Mesenchymal stem cell (in vitro differentiated cells and primary cell): ENCODE data around the gene EML4. TPM values are rescaled to one million over a fixed set of nuclear protein-coding genes. Genes with fewer than 3 reads are reported as not detected.
A peak's percentile ranks its signal among the peaks of the same experiment; 100 is the strongest.

ENCODE experiments used
- DNase-seq: peaks from one replicate; pipeline ENCODE4 v3.0.0-alpha.2; 2013
- H2AFZ ChIP-seq: one replicate; pipeline ENCODE4 v1.6.1; 2013; ENCODE audit warnings: low read depth, mild to moderate bottlenecking, control low read depth, inconsistent platforms, low read length, moderate library complexity
- H2AK5ac ChIP-seq: 2 replicates; pipeline ENCODE4 v1.6.1; 2013; ENCODE audit warnings: low read length, moderate library complexity, mild to moderate bottlenecking, inconsistent platforms; ENCODE audit not compliant: severe bottlenecking
- H2BK120ac ChIP-seq: one replicate; pipeline ENCODE4 v1.6.1; 2013; ENCODE audit warnings: low read depth, mild to moderate bottlenecking, inconsistent platforms, low read length, moderate library complexity
- H2BK12ac ChIP-seq, 2 experiments: one replicate each; pipeline ENCODE4 v1.6.1; 2013; ENCODE audit warnings: inconsistent platforms in 2 of 2, low read length in 2 of 2, mild to moderate bottlenecking in 2 of 2, moderate library complexity in 2 of 2, control low read depth in 1 of 2
- H2BK15ac ChIP-seq: one replicate; pipeline ENCODE4 v1.6.1; 2013; ENCODE audit warnings: mild to moderate bottlenecking, low read depth, inconsistent platforms; ENCODE audit not compliant: poor library complexity, severe bottlenecking
- H2BK5ac ChIP-seq: 2 replicates; pipeline ENCODE4 v1.6.1; 2013; ENCODE audit warnings: low read depth, mild to moderate bottlenecking, low read length, control low read depth, inconsistent platforms; ENCODE audit not compliant: poor library complexity, severe bottlenecking
- H3K14ac ChIP-seq, 2 experiments: one replicate each; pipeline ENCODE4 v1.6.1; 2013; ENCODE audit warnings: inconsistent platforms in 2 of 2, low read length in 2 of 2, control low read depth in 1 of 2, mild to moderate bottlenecking in 1 of 2, moderate library complexity in 1 of 2
- H3K18ac ChIP-seq, 2 experiments: one replicate each; pipeline ENCODE4 v1.6.1; 2013; ENCODE audit warnings: inconsistent platforms in 2 of 2, low read length in 2 of 2, control low read depth in 1 of 2, low read depth in 1 of 2, mild to moderate bottlenecking in 1 of 2
- H3K23ac ChIP-seq, 2 experiments: one replicate each; pipeline ENCODE4 v1.6.1; 2013; ENCODE audit warnings: inconsistent platforms in 2 of 2, low read length in 2 of 2, mild to moderate bottlenecking in 2 of 2, moderate library complexity in 2 of 2, control low read depth in 1 of 2
- H3K27ac ChIP-seq: 2 replicates; pipeline ENCODE4 v1.5.1; 2013; ENCODE audit warnings: mild to moderate bottlenecking, moderate library complexity, low read length, control low read depth, inconsistent platforms; ENCODE audit not compliant: poor library complexity, severe bottlenecking
- H3K27me3 ChIP-seq, 2 experiments: 2 replicates each; pipeline versions ENCODE4 v1.6.1 to v1.7.0; 2013; ENCODE audit warnings: low read length in 2 of 2, mild to moderate bottlenecking in 2 of 2, moderate library complexity in 2 of 2, control low read depth in 1 of 2, inconsistent platforms in 1 of 2; ENCODE audit not compliant: control insufficient read depth in 1 of 2, insufficient read depth in 1 of 2
- H3K36me3 ChIP-seq, 2 experiments: 2 replicates each; pipeline versions ENCODE4 v1.6.1 to v1.7.0; 2013; ENCODE audit warnings: low read length in 2 of 2, control low read depth in 1 of 2, inconsistent platforms in 1 of 2, low read depth in 1 of 2, mild to moderate bottlenecking in 1 of 2; ENCODE audit not compliant: insufficient read depth in 2 of 2, control insufficient read depth in 1 of 2
- H3K4ac ChIP-seq, 2 experiments: one replicate each; pipeline ENCODE4 v1.6.1; 2013; ENCODE audit warnings: inconsistent platforms in 2 of 2, low read length in 2 of 2, mild to moderate bottlenecking in 2 of 2, moderate library complexity in 2 of 2, control low read depth in 1 of 2, low read depth in 1 of 2
- H3K4me1 ChIP-seq: 2 replicates; pipeline ENCODE4 v1.6.1; 2013; ENCODE audit warnings: low read depth, low read length, control low read depth; ENCODE audit not compliant: control insufficient read depth, insufficient read depth
- H3K4me2 ChIP-seq: 2 replicates; pipeline ENCODE4 v1.6.1; 2013; ENCODE audit warnings: low read length, mild to moderate bottlenecking, inconsistent platforms; ENCODE audit not compliant: poor library complexity, severe bottlenecking
- H3K4me3 ChIP-seq, 2 experiments: 2 replicates each; pipeline versions ENCODE4 v1.5.1 to v1.7.0; 2013; ENCODE audit warnings: low read length in 2 of 2, mild to moderate bottlenecking in 2 of 2, control low read depth in 1 of 2, low read depth in 1 of 2; ENCODE audit not compliant: insufficient read depth in 1 of 2
- H3K79me1 ChIP-seq: replicated peaks from 2 replicates; pipeline ENCODE4 v1.6.1; 2013; ENCODE audit warnings: mild to moderate bottlenecking, control low read depth, low read length, inconsistent platforms; ENCODE audit not compliant: poor library complexity, severe bottlenecking
- H3K9ac ChIP-seq: 2 replicates; pipeline ENCODE4 v1.7.0; 2013; ENCODE audit warnings: mild to moderate bottlenecking, low read length, moderate library complexity
- H3K9me3 ChIP-seq: 2 replicates; pipeline ENCODE4 v1.7.0; 2013; ENCODE audit warnings: mild to moderate bottlenecking, low read length; ENCODE audit not compliant: control insufficient read depth
- H4K8ac ChIP-seq: one replicate; pipeline ENCODE4 v1.6.1; 2013; ENCODE audit warnings: inconsistent platforms, mild to moderate bottlenecking, low read length, moderate library complexity
- H4K91ac ChIP-seq: one replicate; pipeline ENCODE4 v1.6.1; 2013; ENCODE audit warnings: mild to moderate bottlenecking, low read length, inconsistent platforms
- WGBS: methylation state at CpG from one replicate; pipeline ENCODE4 v1.1.7; 2013; ENCODE audit warnings: mixed read lengths; 5-methylcytosine and 5-hydroxymethylcytosine counted together
- polyA plus RNA-seq, 2 experiments: library from polyadenylated mRNA; stranded (reverse); fragments of 200-250 nt; gene quantifications; one replicate each; pipeline ENCODE4 v1.2.3, GENCODE V29; 2013

The EML4 gene, protein sequence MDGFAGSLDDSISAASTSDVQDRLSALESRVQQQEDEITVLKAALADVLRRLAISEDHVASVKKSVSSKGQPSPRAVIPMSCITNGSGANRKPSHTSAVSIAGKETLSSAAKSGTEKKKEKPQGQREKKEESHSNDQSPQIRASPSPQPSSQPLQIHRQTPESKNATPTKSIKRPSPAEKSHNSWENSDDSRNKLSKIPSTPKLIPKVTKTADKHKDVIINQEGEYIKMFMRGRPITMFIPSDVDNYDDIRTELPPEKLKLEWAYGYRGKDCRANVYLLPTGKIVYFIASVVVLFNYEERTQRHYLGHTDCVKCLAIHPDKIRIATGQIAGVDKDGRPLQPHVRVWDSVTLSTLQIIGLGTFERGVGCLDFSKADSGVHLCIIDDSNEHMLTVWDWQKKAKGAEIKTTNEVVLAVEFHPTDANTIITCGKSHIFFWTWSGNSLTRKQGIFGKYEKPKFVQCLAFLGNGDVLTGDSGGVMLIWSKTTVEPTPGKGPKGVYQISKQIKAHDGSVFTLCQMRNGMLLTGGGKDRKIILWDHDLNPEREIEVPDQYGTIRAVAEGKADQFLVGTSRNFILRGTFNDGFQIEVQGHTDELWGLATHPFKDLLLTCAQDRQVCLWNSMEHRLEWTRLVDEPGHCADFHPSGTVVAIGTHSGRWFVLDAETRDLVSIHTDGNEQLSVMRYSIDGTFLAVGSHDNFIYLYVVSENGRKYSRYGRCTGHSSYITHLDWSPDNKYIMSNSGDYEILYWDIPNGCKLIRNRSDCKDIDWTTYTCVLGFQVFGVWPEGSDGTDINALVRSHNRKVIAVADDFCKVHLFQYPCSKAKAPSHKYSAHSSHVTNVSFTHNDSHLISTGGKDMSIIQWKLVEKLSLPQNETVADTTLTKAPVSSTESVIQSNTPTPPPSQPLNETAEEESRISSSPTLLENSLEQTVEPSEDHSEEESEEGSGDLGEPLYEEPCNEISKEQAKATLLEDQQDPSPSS
- 24.9 TPM for polyA plus RNA-seq (2013, experiment 1 of 2)
- polyA plus RNA-seq (2013, experiment 2 of 2) = 24.4 TPM

GRCh38 chr2:42169100-42169873 lies at the start of gene EML4:
Gene EML4 (plus strand): TSS chr2:42169353. CDS start chr2:42169612, 259 bp downstream.
- H3K23ac ChIP-seq = peak within 1 kb of the TSS in 1 of 2 experiments; percentile 86
- peak within 1 kb of the TSS; percentile 94 for H4K8ac ChIP-seq
- peak within 1 kb of the TSS in 1 of 2 experiments; percentile 55 for H3K14ac ChIP-seq
- H2BK15ac ChIP-seq = peak within 1 kb of the TSS; percentile 98
- H3K9me3 ChIP-seq = no peaks in the 10 kb centered on the region
- peak within 1 kb of the TSS; percentile 92 for H3K9ac ChIP-seq
- no peaks in the 10 kb centered on the region for H3K36me3 ChIP-seq
- peak within 1 kb of the TSS; percentile 42 for H3K4me2 ChIP-seq
- peak within 1 kb of the TSS; percentile 51 to 59 for H2BK12ac ChIP-seq
- peak within 1 kb of the TSS; percentile 79 for H2AFZ ChIP-seq
- H3K27me3 ChIP-seq = no peaks in the 10 kb centered on the region
- peak within 1 kb of the TSS; percentile 31 for H3K27ac ChIP-seq
- H2AK5ac ChIP-seq = no peak within 1 kb of the TSS
- H3K4ac ChIP-seq = peak within 1 kb of the TSS; percentile 54 to 70
- H4K91ac ChIP-seq = peak within 1 kb of the TSS; percentile 63
- peak; percentile 85 for DNase-seq
- WGBS = under 1% methylated on average over 88 of the region's 88 CpGs
- H2BK5ac ChIP-seq = no peak within 1 kb of the TSS
- peaks cover 5% of the 10 kb centered on the region for H3K79me1 ChIP-seq
- peak within 1 kb of the TSS; percentile 15 for H2BK120ac ChIP-seq
- peaks cover 2% of the 10 kb centered on the region for H3K4me1 ChIP-seq
- peak within 1 kb of the TSS; percentile 92 to 94 for H3K4me3 ChIP-seq
- H3K18ac ChIP-seq = peak within 1 kb of the TSS; percentile 59 to 81

DNA sequence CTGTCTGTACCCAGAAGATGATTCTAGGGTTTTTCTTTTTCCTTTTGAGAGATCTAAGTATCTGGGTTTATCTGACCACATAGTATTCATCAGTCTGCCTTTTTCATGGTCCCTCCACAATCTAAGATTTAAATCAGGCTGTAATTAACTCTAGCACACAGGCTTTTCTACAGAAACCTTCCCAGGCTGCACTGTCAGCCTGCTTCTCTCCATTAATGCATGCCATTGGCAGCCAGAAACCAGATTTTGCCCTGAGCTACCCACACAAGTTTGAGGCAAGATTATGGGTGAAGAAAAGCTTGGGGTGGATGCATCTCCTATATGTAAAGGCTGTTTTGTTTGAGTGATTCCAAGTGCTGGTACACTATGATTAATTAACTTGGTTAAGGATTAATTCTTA lies 45.7 kb upstream of the EML4 start:
- Histone ChIP-seq H4K8ac (no peak overlapping the region), H2BK15ac (no peak overlapping the region), H3K9me3 (no peaks in the 10 kb centered on the region), H3K4ac (no peak overlapping the region), H3K23ac (no peak overlapping the region), H3K27ac (no peak overlapping the region), H2AFZ (no peak overlapping the region), H3K36me3 (no peaks in the 10 kb centered on the region), H3K18ac (no peak overlapping the region), H2BK12ac (peak overlapping the region in 1 of 2 experiments; percentile 50), H3K4me1 (peaks cover 11% of the 10 kb centered on the region), H3K79me1 (no peaks in the 10 kb centered on the region), H2BK120ac (no peak overlapping the region), H3K4me2 (no peak overlapping the region), H3K9ac (no peak overlapping the region), H3K27me3 (no peaks in the 10 kb centered on the region), H3K14ac (no peak overlapping the region), H2AK5ac (no peak overlapping the region), H2BK5ac (no peak overlapping the region), H3K4me3 (no peak overlapping the region), H4K91ac (no peak overlapping the region)
- DNase-seq = no peak

GRCh38 chr2:42124011-42124785 lies 45.0 kb upstream of the EML4 start:
- 75% methylated on average over 5 of the region's 6 CpGs for WGBS
- H4K8ac ChIP-seq = no peak overlapping the region
- no peak overlapping the region for H3K4me3 ChIP-seq
- peaks cover 12% of the 10 kb centered on the region for H3K4me1 ChIP-seq
- H2BK12ac ChIP-seq = no peak overlapping the region
- H3K4me2 ChIP-seq = no peak overlapping the region
- no peak overlapping the region for H2BK15ac ChIP-seq
- no peak overlapping the region for H2AK5ac ChIP-seq
- no peak overlapping the region for H3K4ac ChIP-seq
- H3K23ac ChIP-seq = no peak overlapping the region
- H4K91ac ChIP-seq = no peak overlapping the region
- H3K14ac ChIP-seq = no peak overlapping the region
- no peak for DNase-seq
- no peak overlapping the region for H2BK120ac ChIP-seq
- no peaks in the 10 kb centered on the region for H3K27me3 ChIP-seq
- H3K18ac ChIP-seq = no peak overlapping the region
- H3K9me3 ChIP-seq = no peaks in the 10 kb centered on the region
- H3K27ac ChIP-seq = no peak overlapping the region
- H2AFZ ChIP-seq = no peak overlapping the region
- no peak overlapping the region for H2BK5ac ChIP-seq
- no peaks in the 10 kb centered on the region for H3K79me1 ChIP-seq
- no peaks in the 10 kb centered on the region for H3K36me3 ChIP-seq
- no peak overlapping the region for H3K9ac ChIP-seq
